GM18517 (cell line): ENCODE data around the gene RASSF3.
"Not testable (repeated sequence)": the region's sequence is repeated elsewhere in the genome, so short reads cannot be mapped to it uniquely, and the experiment has no call there.

Experiments
- ATAC-seq: cut with Tn5 transposase; IDR thresholded peaks from one replicate; pipeline ENCODE4 v1.9.1; 2021; ENCODE audit warnings: mild to moderate bottlenecking, moderate library complexity; ENCODE audit not compliant: unreplicated experiment

Gene RASSF3

GRCh38 chr12:64631197-64631596 lies 20.9 kb downstream of the RASSF3 start:
- no peak for ATAC-seq

GRCh38 chr12:64633011-64633939 lies 23.0 kb downstream of the RASSF3 start:
- ATAC-seq = no peak

DNA sequence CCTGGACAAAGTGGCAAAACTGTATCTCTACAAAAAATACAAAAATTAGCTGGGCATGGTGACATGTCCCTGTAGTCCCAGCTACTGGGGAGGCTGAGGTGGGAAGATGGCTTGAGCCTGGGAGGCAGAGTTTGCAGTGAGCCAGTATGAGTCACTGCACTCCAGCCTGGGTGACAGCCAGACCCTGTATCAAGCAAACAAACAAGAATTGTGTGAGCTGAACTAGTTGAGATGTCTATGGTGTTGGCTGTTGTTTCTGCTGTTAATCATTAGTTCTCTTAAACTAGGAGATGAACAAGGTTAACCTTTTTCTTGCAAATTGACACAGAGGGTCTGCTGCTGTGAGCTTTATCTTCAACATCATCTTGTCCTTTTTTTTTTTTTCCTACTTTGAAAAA lies 23.6 kb downstream of the RASSF3 start:
- no peak for ATAC-seq

DNA sequence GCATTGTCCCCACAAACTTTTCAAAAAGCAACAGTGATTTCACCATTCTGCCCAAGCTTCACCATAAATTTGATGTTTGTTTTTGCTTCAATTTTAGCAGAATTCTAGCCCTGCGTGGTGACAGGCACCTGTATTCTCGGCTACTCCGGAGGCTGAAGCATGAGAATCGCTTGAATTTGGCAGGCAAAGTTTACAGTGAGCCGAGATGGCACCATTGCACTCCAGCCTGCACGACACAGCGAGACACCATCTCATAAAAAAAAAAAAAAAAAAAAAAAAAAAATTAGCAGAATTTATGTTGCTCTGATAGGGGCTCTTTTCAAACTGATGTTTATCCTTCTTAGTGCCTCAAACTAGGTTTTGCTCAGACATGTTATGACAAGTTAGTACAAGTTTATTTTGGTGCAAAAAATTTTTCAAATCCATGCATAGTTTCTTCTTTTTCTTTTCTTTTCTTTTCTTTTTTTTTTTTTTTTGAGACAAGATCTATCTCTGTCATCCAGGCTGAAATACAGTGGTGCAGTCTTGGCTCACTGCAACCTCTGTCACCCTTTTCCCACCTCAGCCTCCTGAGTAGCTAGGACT lies 24.3 kb downstream of the RASSF3 start:
- no peak for ATAC-seq

- ATAC-seq = no peak
These were observed 25.2 kb downstream of the RASSF3 start for GRCh38 chr12:64635356-64635998.

- no peak for ATAC-seq
These were observed 26.6 kb downstream of the RASSF3 start for GRCh38 chr12:64636856-64637255.

DNA sequence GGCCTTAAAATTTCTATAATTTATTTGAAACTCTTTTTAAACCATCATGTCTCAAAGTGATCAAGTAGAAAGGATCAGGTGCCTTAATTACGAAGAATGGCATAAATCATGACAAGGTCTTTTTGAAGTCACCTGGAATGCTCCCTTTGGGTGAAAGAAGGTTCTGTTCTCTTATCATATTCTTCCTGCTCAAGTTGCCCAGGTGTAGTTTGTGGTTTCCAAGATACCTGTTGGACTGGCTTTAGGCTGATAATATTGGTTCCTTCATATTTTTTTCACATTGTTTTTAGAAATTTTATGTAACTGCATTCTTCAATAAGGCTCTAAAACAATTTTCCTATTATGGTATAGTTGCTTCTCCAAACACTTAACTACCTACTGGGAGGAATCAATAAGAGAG lies 29.2 kb downstream of the RASSF3 start:
- no peak for ATAC-seq

DNA sequence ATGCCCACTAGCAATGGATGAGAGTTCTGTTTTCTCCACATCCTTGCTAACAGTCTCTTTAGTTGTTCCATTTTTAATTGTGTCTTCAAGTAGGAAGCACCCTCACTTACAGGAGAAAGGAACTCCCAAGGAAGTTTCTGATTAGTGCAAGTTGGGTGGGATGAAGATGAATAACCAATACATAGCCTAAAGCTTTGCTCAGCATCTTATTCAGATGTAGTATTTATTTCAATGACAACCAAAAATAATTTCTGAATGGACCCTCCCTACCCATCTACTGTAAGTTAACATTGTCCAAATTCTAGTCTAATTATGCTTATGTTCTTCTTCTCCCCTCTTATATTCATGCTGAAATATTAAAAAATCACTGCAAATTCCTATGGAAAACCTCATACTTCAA lies 36.0 kb downstream of the RASSF3 start:
- ATAC-seq = no peak

GRCh38 chr12:64649487-64649886 lies 39.2 kb downstream of the RASSF3 start:
- ATAC-seq = no peak

DNA sequence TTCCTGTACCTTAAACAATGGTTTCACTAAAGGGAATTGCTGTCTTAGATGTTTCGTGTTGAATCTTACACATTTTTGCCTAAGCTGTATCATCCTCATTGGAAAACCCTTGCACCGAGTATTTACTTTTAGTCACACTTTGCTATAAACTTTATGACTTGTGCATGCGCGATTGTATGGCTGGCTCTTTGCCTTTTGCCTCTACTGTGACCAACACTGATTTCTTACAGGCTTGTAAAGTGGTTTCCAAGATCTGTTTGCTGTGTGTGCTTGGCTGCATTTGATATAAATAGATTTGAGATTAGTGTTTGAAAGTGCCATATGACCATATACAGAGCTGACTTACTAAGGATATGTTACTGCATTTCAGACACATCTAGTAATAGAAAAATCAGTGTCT lies 40.5 kb downstream of the RASSF3 start:
- ATAC-seq = no peak

DNA sequence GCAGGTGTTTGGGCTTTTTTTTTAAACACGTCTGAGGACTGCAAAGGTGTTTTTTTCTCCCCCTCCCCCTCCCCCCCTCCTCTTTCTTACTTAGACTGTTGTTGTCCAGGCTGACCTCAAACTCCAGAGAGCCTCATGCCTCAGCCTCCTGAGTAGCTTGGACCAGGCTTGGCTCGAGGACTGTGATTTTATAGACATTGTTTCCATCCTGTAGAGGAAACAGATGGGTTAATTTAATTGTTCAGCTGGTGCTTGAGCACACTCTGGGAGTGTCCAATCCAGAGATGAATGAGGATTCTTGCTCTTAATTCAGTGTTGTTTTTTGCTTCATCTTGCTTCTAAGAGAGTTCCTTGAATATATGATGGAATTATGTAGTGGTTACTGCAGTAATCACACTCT lies 42.1 kb downstream of the RASSF3 start:
- ATAC-seq = no peak

- ATAC-seq = no peak
These were observed 42.8 kb downstream of the RASSF3 start for GRCh38 chr12:64653123-64653522.

GRCh38 chr12:64653907-64654306 lies 43.6 kb downstream of the RASSF3 start:
- not testable (repeated sequence) for ATAC-seq

DNA sequence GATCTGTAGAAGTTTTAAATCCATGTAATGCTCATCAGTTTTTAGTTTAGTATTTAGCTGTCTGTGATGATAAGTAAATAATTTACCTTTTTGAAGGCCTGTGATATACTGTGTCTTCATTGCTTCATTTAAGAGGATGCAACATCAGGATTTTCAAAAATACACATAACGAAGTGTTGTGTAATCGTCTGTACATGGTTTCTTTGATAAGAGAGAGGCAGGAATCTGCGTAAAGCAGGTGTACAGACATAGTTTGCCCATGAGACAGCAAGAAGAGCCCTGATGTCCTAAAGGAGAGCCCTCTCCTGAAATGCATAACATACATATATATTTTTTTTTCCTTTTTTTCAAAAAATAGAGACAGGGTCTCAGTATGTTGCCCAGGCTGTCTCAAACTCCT lies 44.8 kb downstream of the RASSF3 start:
- no peak for ATAC-seq

- ATAC-seq = no peak
These were observed 46.1 kb downstream of the RASSF3 start for GRCh38 chr12:64656429-64656828.

GRCh38 chr12:64658892-64659481 lies 48.7 kb downstream of the RASSF3 start:
- no peak for ATAC-seq

- peak; percentile 59 for ATAC-seq
These were observed 50.1 kb downstream of the RASSF3 start for GRCh38 chr12:64660237-64661018.

GRCh38 chr12:64663015-64663414 lies 52.7 kb downstream of the RASSF3 start:
- ATAC-seq = no peak

DNA sequence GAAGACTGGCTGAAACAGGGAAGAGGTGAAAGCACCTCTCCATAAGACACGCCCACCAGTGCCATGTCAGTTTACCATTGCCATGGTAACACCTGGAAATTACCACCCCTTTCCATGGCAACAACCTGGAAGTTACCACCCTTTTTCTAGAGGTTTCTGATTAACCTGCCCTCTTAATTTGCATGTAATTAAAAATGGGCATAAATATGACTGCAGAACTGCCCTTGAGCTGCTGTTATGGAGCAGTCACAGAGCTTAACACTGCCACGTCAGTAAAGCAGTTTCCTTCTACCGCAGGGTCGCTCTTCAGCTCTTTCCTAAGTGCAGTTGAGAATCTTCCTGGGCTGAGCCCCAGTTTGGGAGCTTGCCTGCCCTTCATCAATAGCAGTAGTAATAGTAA lies 55.2 kb downstream of the RASSF3 start:
- ATAC-seq = peak; percentile 40

DNA sequence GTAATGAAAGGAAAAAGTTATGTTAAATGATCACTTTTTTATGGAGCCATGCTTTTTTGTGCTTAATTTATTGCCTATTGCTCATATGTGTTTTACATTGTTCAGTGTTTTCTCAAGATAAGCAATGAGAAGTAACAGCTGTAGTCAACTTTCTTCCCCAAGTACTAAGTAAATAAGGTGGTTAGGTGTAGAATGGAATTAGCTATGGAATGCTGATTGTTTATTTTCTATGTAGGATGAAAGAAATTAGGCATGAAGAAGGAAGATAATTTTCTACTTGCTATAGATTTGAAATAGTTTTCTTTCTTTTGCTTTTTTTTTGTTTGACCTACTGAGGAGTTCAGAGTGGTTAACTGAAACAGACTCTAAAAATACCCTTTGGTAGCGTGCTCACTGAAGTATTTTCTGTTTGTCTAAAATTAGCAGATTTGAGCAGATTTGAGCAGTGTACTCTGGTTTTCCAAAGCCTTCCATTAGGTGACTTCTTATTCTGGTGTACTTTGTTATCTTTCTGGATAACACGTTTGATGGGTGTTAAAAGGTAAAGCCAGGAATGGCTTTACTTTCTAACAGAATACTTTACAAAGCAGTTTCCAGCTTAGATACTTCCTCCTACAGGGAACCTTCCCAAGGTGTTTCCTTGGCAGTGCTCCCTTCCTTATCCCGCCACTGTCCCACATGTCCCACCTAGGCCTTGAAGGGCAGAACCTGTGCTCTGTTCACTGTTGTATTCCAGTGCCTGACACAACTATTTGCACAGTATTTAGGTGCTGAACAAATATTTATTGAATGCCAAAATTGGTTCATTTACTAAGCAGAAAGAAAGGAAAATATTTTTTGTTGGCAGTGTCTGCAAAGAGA lies 56.0 kb downstream of the RASSF3 start:
- no peak for ATAC-seq
